NCI-H510A treated with DMSO at 0.1 percent for 48 hours (cell line): ENCODE results near the gene CPEB1.

ENCODE experiments used
- DNase-seq: peaks from one replicate; lab custom pipeline; 2025; lab: John Stamatoyannopoulos, UW

The CPEB1 gene

DNA sequence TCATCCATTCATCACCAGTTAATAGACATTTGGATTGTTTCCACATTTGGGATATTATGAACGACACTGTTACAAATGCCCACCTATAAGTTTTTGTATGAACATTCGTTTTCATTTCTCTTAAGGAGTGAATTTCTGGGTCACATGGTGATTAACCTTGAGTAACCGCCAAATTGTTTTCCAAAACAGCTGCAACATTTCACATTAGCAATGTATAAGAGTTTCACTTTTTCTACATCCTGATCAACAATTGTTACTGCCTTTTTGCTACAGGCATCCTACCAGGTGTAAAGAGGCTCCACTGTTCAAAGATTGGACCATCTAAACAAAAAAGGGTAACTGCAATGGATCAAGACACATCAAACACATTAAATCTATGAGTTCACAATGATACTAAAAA lies 52.0 kb downstream of the CPEB1 start:
- no peak for DNase-seq

DNA sequence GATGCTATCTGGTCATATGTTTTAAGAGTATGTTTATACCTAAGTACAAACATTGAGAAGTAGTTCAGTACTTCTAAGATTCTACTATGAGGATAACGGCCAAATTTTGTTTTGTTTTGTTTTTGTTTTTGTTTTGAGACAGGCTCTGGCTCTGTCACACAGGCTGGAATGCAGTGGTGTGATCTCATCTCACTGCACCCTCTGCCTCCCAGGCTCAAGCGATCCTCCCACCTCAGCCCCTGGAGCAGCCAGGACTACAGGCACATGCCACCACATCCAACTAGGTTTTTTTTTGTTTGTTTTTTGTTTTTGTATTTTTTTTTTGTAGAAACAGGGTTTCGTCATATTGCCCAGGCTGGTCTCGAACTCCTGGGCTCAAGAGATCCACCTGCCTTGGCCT lies 59.4 kb downstream of the CPEB1 start:
- no peak for DNase-seq

DNA sequence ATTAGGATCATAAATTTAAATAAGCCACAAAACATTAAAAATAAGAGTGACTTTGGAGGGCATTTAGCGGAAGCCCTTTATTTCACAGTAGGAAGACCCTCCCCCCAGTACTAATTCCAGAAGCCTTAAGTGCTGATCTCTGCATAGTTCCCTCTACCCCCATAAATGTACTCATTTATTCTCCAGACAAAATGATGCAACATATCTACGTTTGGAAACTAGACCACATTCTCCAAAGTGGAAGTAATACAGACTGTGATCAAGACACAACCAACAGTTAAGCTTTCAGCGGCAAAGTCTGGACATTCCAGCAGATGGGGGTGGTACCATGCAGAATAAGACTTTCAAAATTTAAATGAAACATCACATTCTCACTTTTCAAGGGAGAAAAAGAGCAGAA lies 62.1 kb downstream of the CPEB1 start:
- no peak for DNase-seq

DNA sequence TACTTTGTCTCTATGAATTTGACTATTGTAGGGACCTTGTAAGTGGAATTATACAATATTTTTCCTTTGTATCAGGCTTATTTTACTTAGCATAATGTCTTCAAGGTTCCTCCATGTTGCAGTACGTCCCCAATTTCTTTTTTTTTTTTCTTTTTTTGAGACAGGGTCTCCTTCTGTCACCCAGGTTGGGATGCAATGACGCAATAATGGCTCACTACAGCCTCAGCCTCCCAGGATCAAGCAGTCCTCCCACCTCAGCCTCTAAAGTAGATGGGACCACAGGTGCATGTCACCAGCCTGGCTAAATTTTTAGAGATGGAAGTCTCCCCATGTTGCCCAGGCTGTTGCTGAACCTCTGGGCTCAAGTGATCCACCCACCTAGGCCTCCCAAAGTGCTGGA lies 66.5 kb downstream of the CPEB1 start:
- no peak for DNase-seq

DNA sequence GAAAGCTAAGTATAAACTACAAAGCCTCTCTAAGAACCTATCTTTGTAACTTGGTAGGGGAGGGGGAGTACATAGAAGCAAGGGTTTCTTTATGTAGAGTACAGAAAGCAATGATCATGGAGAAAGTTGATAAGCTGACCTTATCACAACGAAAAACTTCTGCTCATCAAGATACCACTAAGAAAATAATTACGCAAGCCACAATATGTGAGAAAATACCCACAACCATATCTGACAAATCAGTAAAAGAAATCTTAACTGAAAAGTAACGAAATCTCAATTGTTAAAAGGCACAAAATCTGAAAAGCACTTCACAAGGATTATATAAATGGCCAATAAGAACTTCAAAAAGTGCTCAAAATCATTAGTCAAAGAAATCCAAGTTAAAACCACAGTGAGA lies 71.8 kb downstream of the CPEB1 start:
- no peak for DNase-seq

DNA sequence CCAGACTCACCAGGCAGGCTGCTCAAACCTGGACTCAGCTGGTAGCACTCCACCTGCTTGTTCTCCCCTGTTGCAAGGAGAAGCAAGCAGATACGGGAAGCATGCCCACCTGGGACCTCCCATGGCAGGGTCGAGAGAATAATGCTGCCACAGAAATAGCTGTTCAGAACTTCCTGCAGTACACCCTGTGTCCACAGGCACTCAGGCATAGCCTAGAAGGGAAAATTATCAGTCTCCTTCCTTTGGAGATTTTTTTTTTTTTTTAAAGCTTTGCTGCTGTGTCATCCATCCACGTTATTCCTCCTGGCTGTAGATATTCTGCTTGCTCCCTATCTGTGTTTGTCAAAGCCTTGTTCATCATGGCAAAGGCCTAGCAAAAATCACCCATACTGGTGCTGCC lies 74.2 kb downstream of the CPEB1 start:
- no peak for DNase-seq

DNA sequence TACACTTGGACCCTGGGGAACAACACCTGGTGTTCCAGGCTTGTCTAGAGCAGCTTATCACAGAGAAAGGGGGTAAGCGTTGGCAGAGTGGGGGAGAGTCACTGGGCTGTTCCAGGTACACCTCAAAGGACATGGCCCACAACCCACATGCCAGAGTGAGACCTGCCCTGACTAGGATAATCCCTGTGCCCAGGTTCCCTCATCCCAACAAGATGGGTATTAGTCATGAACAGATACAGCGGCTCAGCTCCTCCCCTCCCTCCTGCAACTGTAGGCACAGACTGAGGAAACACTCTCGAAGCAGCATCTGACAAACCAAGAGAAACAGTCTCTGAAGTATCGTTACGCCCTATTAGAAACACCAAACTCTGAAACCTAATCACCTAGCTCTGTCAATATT lies 74.9 kb downstream of the CPEB1 start:
- peak; percentile 39 for DNase-seq

DNA sequence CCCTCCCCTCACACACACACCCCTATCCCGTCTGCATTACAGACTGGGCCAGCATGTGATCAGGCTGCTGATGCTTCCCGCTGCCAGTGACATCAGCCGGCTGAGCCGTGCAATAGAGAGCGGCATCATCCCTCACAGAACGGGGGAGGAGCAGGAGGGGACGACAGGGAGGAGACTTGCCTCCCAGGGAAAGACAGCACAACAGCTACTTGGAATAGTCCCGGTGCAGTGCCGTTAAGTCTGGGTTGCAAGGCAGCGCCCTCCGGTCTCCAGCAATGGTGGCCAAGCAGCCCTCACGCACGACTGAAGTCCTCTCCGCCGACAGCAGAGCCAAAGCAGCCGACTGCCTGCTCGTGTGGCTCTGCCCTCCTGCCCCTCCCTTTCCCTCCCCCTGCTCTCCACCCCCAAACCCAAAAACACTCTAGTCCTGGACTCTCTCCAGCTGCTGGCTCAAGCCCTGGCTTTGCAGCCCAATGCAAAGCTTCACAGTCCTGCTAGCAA lies 75.4 kb downstream of the CPEB1 start:
- peak; percentile 26 for DNase-seq

DNA sequence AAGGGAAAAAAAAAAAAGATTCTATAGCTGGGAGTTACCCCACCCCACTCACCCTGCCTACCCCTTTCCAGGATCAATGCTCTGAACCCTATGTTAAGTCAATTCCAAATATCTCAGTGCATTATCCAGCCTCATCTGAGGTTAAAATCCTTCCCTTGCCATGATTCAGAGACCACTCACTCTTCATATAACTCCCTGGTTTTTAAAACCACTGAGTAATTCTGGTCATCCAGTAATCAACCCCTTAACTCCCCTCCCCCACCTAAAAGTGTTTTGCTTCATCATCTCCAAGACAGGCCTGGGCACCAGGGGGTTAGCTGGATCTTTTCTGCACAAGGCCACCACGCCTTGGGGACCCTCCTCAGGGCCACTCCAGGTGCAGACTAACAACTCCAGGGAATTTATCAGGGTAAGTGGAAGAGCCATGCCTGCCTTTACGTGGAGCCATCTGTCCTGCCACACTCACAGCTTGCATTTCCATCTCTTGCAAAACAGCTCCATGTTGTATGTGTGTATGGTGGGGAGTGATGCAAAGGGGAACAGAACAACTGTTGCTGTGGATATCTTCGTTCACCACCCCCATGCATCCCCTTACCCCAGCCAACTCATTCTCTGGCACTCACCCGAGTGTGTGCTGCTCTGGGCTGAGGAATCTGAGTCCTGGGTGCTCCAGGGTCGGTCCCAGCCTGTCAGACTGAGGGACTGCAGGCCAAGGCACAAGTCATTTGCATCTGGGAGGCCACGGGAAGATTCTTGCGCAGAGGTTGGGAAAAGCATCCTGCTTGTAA lies 76.2 kb downstream of the CPEB1 start:
- no peak for DNase-seq

DNA sequence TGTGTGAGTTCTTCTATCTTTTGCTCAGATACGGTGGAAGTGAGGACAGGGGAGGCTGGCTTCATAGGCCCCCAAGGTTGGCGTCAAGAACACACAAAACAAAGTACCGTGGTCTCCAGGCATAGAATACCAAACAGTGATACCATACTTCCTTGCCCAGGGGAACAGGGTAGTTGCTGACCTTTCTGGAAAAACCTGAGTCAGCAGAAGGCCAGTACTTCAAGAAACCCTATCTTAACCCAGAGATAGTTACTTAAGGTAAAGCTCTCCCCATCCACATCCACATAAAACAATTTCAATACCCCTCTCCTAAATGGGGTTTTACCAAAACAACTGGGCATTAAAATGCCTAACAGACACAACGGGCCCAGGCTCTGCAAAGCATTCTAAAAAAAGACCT lies 77.3 kb downstream of the CPEB1 start:
- DNase-seq = no peak

DNA sequence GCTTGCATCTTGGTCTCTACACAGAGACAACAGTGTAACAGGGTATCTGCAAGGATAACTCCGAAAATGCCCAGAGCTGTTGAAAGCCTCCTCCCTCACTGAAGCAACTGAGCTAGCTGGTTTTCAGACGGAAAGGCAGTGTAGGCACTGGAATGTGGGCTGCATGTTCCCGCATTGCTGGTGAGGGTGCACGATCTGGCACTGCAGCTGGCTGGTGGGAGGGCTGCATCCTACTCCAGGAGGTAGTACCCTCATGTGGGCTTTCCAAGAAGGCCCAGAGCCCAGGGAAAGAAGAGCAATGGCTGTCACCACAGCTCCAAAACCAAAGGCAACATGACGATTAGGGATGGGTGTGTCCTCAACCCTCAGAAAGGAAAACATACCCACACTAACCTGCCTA lies 78.2 kb downstream of the CPEB1 start:
- DNase-seq = no peak

DNA sequence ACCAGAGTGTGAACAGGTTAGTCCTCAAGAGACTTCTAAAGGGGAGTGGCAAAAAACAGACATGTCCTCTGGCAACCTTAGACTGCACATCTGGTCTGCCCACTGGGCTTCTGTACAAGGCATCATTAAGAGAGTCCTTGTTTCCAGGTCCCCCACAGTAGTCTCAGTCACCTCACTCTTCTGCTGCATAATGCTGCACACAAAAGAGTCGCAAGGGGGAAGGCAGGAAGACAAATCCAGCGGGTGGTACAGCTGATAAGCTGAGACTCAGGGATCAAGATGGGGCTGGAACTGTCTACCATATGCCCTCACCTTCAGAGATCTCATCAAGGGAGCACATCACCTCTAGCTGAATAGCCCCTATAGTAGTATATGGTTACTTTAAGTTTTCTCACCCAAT lies 79.5 kb downstream of the CPEB1 start:
- no peak for DNase-seq

DNA sequence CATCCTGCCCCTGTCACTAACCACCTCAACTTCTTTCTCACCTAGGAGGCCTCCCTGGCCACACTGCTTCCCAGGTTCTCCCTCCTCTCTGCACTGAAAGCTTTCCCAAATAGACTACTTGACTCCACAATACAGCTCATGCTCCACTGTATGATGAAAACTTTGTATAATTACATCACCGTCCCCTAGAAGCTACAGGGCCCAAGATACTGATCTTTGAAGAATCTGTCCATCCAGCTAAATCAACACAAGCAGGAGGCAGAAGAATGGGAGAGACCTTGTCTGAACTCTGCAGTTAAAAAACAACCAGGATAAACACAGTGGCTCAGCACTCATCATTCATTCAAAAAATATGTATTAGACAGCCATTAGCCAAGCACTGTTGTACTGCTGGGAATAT lies 80.5 kb downstream of the CPEB1 start:
- DNase-seq = no peak

DNA sequence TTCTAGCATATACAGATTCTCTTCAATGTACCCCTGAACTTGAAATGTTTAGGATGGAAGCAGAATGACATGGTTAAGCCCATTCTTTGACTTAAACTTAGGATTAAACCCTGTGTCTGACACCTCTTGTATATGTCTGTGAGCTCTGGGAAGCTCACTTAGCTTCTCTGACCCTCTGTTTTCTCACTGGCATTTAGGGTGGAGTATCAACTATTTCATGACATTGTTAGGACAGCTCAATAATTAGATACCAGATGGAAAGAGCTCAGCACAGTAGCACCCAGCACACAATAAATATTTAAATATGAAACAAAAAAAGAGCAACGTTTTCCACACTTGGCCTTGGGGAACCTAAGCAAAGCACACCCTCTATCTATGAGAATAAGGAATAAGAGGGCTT lies 88.7 kb downstream of the CPEB1 start:
- no peak for DNase-seq

DNA sequence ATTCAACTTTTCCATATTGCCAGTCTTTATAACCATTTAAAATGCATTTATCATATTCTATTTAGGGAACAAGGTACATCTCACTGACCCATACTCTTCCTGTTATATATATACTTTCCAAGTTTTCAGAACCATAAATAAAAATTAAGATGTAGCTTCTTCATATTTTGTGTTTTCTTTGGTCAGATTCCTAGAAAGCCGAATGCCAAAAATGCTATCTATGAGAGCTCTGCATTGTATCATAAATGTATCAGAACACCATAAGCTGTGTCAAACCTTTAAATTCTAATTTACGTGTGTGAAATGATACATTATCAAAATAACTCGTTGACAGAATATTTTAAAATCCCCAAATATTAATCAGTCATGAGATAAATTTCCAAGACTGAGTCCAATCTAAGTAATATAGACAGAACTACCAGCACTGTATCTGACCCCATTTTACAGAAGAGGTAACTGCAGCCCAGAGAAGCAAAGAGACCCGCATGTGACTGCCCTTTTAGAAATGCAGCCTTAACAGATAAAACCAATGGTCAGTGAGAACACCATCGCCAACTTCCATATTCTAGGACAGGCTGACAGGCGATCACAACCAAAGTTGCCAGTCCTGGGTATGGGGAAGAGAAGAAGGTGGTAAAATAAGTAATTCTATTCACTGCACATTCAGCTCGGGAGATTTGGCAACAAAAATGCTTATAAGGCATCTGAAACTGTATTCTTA lies 90.7 kb downstream of the CPEB1 start:
- no peak for DNase-seq

DNA sequence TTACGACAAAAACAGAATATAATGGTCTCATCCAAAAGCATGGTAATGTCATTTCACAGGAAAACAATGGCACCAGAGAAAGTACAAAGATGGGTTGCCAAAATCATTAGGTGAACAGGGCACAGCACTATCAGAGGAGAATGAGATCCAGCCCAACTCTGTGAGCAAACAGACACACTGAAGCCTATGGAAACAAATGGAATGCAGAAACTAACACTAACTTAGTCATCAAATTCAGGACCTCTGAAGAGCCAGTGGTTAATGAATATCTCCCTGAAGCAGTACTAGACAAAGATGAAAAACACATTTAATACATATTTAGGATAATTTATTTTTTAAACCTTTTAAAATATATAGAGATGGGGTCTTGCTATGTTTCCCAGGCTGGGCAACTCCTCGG lies 92.3 kb downstream of the CPEB1 start:
- DNase-seq = no peak

DNA sequence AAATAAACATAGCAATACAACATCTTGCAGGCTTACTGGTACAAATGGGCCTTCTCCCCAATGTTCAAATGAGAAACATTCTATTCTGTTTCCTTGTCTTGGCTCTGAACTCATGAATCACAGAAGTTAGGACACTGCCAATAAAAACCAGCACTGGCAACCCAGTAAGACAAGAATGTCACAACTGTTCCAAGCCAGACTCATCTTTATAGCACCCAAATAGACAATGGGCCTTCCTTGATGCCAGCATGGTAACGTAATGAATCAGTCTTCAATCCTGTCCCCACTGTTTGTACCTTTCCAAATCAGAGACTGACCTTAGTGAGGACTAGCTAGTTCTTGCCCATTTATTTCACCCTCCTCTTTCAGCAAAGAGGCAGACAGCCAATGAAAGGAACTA lies 92.8 kb downstream of the CPEB1 start:
- no peak for DNase-seq

DNA sequence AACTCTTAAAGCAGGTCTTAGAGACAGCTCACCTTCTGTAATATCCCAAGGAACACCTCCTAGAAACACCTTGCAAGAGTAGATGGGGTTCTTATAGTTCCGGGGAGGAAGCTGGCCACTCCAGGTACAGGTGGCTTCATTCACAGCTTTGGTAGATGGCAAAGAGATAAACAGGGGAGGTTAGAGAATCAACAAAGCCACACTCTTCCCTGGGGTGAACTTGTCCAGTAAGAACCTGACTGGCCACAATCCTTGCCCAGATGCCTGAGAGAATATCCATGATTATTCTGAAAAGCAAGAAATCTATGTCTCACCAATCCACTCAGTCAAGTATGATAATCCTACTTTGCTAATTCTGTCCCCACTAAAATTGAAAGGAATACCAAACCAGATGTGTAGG lies 93.3 kb downstream of the CPEB1 start:
- no peak for DNase-seq

DNA sequence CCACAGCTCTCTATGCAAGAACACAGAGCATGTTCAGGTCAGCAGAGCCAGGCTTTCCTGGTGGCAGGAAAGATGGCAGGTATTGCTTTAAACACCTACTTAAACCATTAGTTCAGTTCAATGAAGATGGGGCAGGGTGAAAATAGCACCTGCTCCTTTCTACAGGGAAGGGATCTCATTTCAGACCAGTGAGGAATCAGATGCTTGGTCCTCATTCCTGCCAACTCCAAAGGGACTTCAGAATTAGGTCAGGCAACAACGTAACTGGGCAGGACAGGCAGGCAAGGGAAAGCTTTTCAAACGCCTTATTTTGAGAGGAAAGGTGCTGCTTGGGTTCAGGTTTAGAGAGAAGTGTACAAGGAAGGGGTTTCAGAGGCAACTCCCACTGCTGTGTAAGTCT lies 94.3 kb downstream of the CPEB1 start:
- no peak for DNase-seq

DNA sequence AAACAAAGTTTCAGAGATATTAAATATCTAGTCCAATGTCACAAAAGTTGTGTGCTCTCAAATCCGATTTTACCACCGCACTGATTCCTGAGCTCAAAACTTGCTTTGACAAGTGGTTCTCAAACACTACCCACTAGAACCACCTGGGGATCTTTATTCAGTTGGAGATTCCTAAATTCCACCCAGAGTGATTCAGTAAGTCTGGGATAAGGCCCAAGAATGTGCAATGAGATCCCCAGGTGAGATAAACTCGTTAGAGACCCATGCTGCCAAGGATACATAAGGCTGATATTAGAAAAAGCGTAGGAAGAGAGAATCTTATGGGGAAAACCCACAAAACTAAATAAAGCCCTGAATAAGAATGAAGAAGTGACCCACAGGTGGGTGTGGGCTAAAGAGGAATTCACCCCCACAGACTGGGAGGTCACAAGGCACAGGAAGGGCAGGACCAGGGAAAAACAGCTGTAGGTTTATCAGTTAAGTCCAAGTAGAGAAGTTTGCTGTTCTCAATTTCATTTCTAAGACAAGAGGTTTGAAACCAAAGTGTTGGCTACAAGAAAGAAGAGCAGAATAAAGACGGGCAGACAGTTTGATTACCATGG lies 95.4 kb downstream of the CPEB1 start:
- DNase-seq = no peak

DNA sequence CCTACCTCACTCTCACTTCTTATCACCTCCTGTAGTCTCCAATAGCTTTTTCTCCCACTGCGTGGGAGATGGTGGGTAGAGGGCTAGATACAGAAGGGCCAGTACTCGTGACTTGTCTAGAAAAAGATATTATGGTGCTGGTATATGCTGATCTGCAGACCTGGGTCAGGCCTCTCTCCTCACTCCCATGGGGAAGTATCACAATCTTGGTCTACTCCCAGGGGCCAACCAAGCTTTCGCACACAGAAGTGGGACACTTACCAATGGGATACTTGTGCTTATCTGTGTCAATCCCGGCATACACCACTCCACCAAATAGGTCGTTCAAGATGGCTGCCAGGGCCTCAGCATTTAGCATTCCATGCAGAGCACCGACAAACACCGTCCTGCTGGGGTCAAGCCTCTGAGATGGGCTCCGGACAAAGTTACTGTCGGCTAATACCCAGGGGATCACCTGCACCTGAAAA lies 97.9 kb downstream of the CPEB1 start:
- no peak for DNase-seq

DNA sequence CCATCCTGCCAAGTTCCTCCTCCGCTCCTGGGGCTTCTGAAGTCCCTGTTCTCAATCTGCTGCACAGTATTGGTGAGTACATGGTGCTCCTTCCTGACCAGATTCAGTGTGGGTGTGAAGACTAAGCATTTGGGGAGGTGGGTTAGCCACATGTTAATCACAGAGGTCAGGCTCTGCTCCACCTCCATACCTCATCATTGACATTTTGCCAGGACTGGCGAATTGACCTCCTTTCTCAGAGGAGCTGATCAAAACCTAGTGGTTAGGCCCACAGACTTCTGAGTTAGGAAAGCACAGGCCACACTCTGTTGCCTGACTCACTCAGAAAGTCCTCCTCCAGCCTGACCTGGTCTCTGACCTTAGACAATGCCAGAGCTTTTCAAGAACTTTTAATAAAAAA lies 98.5 kb downstream of the CPEB1 start:
- no peak for DNase-seq

DNA sequence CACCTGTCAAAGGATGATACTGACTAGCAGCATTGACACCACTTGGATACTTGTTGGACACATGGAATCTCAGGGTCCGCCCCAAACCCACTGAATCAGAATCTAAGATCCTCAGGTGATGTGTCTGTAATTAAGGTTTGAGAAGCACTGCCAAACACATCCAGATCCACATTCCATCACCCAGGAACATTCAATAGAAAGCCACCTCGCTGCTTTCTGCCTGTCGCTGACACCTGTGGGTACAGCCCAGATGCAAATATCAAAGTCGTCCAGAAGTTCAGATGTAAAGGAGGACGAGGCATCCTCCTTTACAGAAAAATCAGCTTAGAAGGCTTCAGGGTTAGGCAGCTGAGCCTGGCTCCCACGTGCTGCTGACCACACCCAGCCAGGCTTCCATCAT lies 101.7 kb downstream of the CPEB1 start:
- no peak for DNase-seq
